ENCODE results near the gene ALDH1A2. TPM values are rescaled to one million over a fixed set of nuclear protein-coding genes. Genes with fewer than 3 reads are reported as not detected.

The ALDH1A2 gene
- polyA plus RNA-seq, 1 of the 3 experiments (the other 2 are of a cell fraction): not detected

DNA sequence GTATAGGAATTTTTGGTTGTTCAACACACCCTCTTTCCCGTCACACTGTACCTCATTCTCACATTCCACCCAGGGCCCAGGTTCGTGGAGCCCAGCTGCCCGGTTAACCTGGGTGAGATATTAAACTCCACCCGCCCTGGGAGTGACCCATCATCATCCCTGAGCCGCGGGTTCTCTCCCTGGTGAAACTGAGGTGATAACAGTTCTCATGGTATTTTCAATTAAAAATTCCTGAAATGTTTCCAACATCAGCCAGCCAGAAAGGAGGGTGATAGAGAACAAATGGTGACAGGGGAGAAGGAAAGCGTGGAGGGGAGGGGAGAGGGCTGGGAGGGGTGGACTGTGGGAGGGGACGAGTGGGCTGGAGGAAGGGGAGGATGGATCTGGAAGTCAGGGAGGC, 148.8 kb downstream of the ALDH1A2 start:
- no peak overlapping the region for H3K4me2 ChIP-seq
- no peaks in the 10 kb centered on the region for H3K4me1 ChIP-seq (ENCODE audit: control insufficient read depth in 1 of 2, insufficient read depth in 2 of 2, low read depth in 1 of 2, low read length in 1 of 2)
- 45% methylated on average over 8 of the region's 8 CpGs for WGBS (ENCODE audit: low lambda C conversion rate)
- no peaks in the 10 kb centered on the region for H4K20me1 ChIP-seq (ENCODE audit: insufficient read depth)
- H3K79me2 ChIP-seq (ENCODE audit: insufficient read depth): no peaks in the 10 kb centered on the region
- ChIA-PET CTCF (interaction anchor here (1.0 kb wide), 1 partner anchor 33 kb away, joined by 3 read pairs; no protein-coding TSS in a partner anchor), POLR2A (no interaction called here)
- no peaks in the 10 kb centered on the region for H3K36me3 ChIP-seq (replicated peaks in 1 of 2; ENCODE audit: control insufficient read depth in 1 of 2, insufficient read depth in 2 of 2, low read length in 1 of 2)
- no peak overlapping the region for H3K27ac ChIP-seq (ENCODE audit: low read depth in 2 of 2, low read length in 1 of 2)
- no peak overlapping the region for H3K9ac ChIP-seq
- 0 out of 2 replicates have a peak, but pooled peaks cover 4% of the 10 kb centered on the region for H3K27me3 ChIP-seq (ENCODE audit: insufficient read depth)
- DNase-seq: no peak
- H3K9me2 ChIP-seq: no peaks in the 10 kb centered on the region
- no peaks in the 10 kb centered on the region for H3K9me3 ChIP-seq
- H3K4me3 ChIP-seq (ENCODE audit: low read depth in 2 of 2, low read length in 1 of 2): no peak overlapping the region
- TF ChIP-seq SMC3 (IDR thresholded peaks at IDR 0.05; ENCODE audit: low read depth, low read length): no peak
- no peak for TF ChIP-seq FOSL2 (IDR thresholded peaks at IDR 0.05; ENCODE audit: borderline replicate concordance, low read depth)
- no peak for TF ChIP-seq NRF1 (IDR thresholded peaks at IDR 0.05; ENCODE audit: low read depth, low read length)
- TF ChIP-seq TEAD4 (IDR thresholded peaks at IDR 0.05; ENCODE audit: borderline replicate concordance, insufficient read depth): no peak
- H2AFZ ChIP-seq (ENCODE audit: low read depth): no peak overlapping the region
- H3F3A ChIP-seq (replicated peaks; ENCODE audit: insufficient read depth): no peaks in the 10 kb centered on the region

DNA sequence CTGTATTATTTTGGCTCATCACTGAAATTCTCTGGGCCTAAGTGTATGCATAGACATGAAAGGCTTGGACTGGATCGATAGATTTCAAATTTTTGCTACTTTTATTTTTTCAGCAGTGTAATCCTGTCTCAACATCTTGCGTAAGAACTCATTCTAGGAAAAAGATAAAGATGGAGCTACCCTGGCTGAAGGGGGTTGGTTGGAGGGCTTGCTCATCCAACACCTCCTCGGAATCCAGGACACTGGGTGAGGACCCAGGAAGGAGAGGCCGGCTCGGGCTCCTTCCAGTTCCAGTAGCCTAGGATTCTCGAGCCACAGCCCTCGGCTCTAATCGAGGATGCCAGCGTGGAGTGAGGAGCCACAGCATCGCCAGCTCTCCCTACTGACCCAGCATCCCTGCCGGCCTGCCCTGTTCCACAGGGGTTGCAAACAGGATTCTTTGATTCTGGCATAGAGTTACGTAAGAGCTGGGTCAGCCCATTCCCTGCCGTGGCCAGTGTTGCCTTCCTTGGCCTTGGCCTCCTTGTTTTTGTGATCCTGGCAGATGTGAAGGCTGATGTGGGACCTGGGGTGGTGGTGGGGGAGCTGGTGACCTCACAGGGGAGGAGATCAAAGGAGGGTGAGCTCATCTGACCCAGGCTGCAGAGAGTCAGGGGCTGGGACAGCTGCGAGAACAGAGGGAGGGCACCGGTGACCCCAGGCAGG, 149.5 kb downstream of the ALDH1A2 start:
- H3F3A ChIP-seq (replicated peaks; ENCODE audit: insufficient read depth): no peaks in the 10 kb centered on the region
- H3K9me2 ChIP-seq: no peaks in the 10 kb centered on the region
- H3K9me3 ChIP-seq: no peaks in the 10 kb centered on the region
- H3K4me1 ChIP-seq (ENCODE audit: control insufficient read depth in 1 of 2, insufficient read depth in 2 of 2, low read depth in 1 of 2, low read length in 1 of 2): no peaks in the 10 kb centered on the region; a peak in 1 of 4 replicates
- 0 out of 2 replicates have a peak, but pooled peaks cover 8% of the 10 kb centered on the region for H3K27me3 ChIP-seq (ENCODE audit: insufficient read depth)
- DNase-seq: no peak
- H3K79me2 ChIP-seq (ENCODE audit: insufficient read depth): no peaks in the 10 kb centered on the region
- no peak overlapping the region for H3K4me3 ChIP-seq (ENCODE audit: low read depth in 2 of 2, low read length in 1 of 2)
- H3K27ac ChIP-seq (ENCODE audit: low read depth in 2 of 2, low read length in 1 of 2): no peak overlapping the region
- TF ChIP-seq GATA2 (CRISPR knock-in tag; IDR thresholded peaks at IDR 0.05): no peak
- no peak for TF ChIP-seq TEAD4 (IDR thresholded peaks at IDR 0.05; ENCODE audit: borderline replicate concordance, insufficient read depth)
- no peak for TF ChIP-seq NRF1 (IDR thresholded peaks at IDR 0.05; ENCODE audit: low read depth, low read length)
- TF ChIP-seq GABPA (IDR thresholded peaks at IDR 0.05; ENCODE audit: low read depth): no peak
- TF ChIP-seq FOXM1 (IDR thresholded peaks at IDR 0.05; ENCODE audit: low read depth): no peak
- TF ChIP-seq NFIC (IDR thresholded peaks at IDR 0.05; ENCODE audit: borderline replicate concordance): no peak
- no peak for TF ChIP-seq MXI1 (IDR thresholded peaks at IDR 0.05; ENCODE audit: low read depth, low read length)
- TF ChIP-seq, protein P1, sequence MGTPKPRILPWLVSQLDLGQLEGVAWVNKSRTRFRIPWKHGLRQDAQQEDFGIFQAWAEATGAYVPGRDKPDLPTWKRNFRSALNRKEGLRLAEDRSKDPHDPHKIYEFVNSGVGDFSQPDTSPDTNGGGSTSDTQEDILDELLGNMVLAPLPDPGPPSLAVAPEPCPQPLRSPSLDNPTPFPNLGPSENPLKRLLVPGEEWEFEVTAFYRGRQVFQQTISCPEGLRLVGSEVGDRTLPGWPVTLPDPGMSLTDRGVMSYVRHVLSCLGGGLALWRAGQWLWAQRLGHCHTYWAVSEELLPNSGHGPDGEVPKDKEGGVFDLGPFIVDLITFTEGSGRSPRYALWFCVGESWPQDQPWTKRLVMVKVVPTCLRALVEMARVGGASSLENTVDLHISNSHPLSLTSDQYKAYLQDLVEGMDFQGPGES (IDR thresholded peaks at IDR 0.05; ENCODE audit: low read depth, low read length): no peak
- TF ChIP-seq RXRA (IDR thresholded peaks at IDR 0.05; ENCODE audit: borderline replicate concordance, low read depth): no peak
- TF ChIP-seq RAD21 (IDR thresholded peaks at IDR 0.05; ENCODE audit: low read length): no peak
- no peak for TF ChIP-seq EZH2phosphoT487 (IDR thresholded peaks at IDR 0.05; ENCODE audit: borderline replicate concordance, low read depth)
- no peak for TF ChIP-seq SMC3 (IDR thresholded peaks at IDR 0.05; ENCODE audit: low read depth, low read length)
- TF ChIP-seq TAF1 (IDR thresholded peaks at IDR 0.05; ENCODE audit: borderline replicate concordance, low read depth, low read length): no peak
- no peak for TF ChIP-seq FOSL2 (IDR thresholded peaks at IDR 0.05; ENCODE audit: borderline replicate concordance, low read depth)
- TF ChIP-seq EP300 (IDR thresholded peaks at IDR 0.05; ENCODE audit: borderline replicate concordance in 1 of 2, low read depth in 1 of 2, low read length in 1 of 2): no peak
- no peak overlapping the region for H3K9ac ChIP-seq
- no peak overlapping the region for H2AFZ ChIP-seq (ENCODE audit: low read depth)
- WGBS (ENCODE audit: low lambda C conversion rate): 74% methylated on average over 13 of the region's 15 CpGs
- no peaks in the 10 kb centered on the region for H4K20me1 ChIP-seq (ENCODE audit: insufficient read depth)
- H3K36me3 ChIP-seq (replicated peaks in 1 of 2; ENCODE audit: control insufficient read depth in 1 of 2, insufficient read depth in 2 of 2, low read length in 1 of 2): no peaks in the 10 kb centered on the region
- CTCF ChIA-PET: interaction anchor here (1.0 to 1.4 kb wide), 2 partner anchors 50 to 150 kb away, joined by 3 read pairs; partner anchors contain the start of gene ALDH1A2
- POLR2A ChIA-PET: no interaction called here
- H3K4me2 ChIP-seq: no peak overlapping the region
